ENCODE measurements around the gene PDLIM5. TPM values are rescaled to one million over a fixed set of nuclear protein-coding genes. Genes with fewer than 3 reads are reported as not detected.
A peak's percentile ranks its signal among the peaks of the same experiment; 100 is the strongest.

PDLIM5 gene
- total RNA-seq, 1 donor from 2014 or later = 66.1 TPM

DNA sequence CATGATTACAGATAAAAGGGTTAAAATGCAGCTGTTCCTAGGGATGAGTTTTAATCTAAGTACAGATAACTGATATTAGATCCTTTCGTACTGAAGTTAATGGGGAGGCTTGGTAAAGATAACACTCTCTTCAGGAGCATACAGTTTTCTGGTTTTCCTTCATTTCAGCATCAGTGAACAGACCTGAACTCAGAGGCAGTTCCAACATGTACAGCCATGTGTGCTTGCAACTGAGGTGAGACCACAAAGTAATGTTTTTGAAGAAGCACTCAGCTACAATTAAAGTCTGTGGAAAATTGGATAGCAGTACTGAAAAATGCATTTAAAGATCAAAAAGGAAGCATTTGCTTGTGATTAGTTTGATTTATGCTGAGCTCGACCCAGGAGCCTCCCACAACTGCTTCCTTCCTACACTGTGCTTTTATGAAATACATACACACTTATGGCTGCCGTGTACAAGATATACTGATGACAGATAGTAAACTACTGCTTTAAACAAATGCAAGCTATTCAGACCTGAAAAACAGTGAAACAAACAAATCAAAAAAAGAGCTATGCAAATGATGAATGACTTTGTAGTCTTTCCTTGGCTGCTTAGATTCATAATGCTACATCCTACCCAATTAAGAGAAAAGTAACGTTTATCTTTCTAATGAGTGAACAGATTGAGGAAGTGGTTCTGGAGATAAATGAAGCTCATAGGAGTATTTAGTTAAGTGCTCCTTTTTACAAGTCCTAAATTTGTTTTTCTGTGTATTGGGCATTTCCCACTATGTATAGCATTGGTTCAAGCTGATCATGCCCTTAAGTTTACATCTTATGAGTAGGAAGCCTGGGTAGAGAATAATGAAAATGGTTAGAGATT is 68.4 kb downstream of the PDLIM5 start:
- H3K4me3 Mint-ChIP-seq (ENCODE audit: low read depth) = no peak overlapping the region
- no peaks in the 10 kb centered on the region for H3K36me3 Mint-ChIP-seq (ENCODE audit: insufficient read depth)
- H3K27ac Mint-ChIP-seq = no peak overlapping the region
- DNase-seq (ENCODE audit: low spot score, unreplicated experiment) = no peak
- H3K9me3 Mint-ChIP-seq (ENCODE audit: low read depth) = no peaks in the 10 kb centered on the region
- H3K4me1 Mint-ChIP-seq (ENCODE audit: low read depth) = peaks cover 4% of the 10 kb centered on the region
- TF ChIP-seq CTCF (IDR thresholded peaks at IDR 0.05; ENCODE audit: unreplicated experiment) = no peak
- no peaks in the 10 kb centered on the region for H3K27me3 Mint-ChIP-seq

DNA sequence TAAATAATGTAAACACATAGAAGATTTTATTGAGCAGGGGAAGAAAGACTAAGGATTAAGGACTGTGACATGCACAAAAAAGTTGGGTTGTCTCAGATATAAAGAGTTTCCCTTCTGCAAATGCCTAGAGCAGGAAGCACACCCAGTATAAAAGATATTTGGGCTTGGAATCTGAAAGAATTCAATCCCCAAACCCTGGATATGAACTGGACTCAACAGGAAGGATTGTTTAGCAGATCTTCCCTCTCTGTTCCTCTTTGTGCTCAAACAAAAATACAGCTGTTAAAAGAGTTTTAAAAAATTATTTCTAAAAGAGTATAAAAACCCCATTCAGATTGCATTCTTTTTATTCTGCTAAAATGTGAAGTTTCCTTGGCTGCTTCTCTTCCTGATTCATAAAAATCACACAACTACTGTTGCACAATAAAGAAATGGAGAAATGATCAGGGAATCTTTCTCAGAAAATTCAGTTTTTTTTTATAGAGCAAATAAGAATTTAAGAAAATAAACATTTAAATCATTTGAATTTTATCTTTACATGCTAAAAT is 71.4 kb downstream of the PDLIM5 start:
- no peak for TF ChIP-seq CTCF (IDR thresholded peaks at IDR 0.05; ENCODE audit: unreplicated experiment)
- Mint-ChIP-seq H3K4me1 (ENCODE audit: low read depth) (peaks cover 15% of the 10 kb centered on the region), H3K27ac (no peak overlapping the region), H3K9me3 (ENCODE audit: low read depth) (no peaks in the 10 kb centered on the region), H3K36me3 (ENCODE audit: insufficient read depth) (peaks cover 3% of the 10 kb centered on the region), H3K4me3 (ENCODE audit: low read depth) (no peak overlapping the region), H3K27me3 (no peaks in the 10 kb centered on the region)
- no peak for DNase-seq (ENCODE audit: low spot score, unreplicated experiment)

GRCh38 chr4:94523617-94524016 is 71.9 kb downstream of the PDLIM5 start:
- Mint-ChIP-seq H3K27me3 (no peaks in the 10 kb centered on the region), H3K27ac (no peak overlapping the region), H3K36me3 (ENCODE audit: insufficient read depth) (peaks cover 3% of the 10 kb centered on the region), H3K4me1 (ENCODE audit: low read depth) (peaks cover 16% of the 10 kb centered on the region), H3K4me3 (ENCODE audit: low read depth) (no peak overlapping the region), H3K9me3 (ENCODE audit: low read depth) (no peaks in the 10 kb centered on the region)
- DNase-seq (ENCODE audit: low spot score, unreplicated experiment) = no peak
- TF ChIP-seq CTCF (IDR thresholded peaks at IDR 0.05; ENCODE audit: unreplicated experiment) = no peak

GRCh38 chr4:94525993-94526728 is 74.4 kb downstream of the PDLIM5 start:
- TF ChIP-seq CTCF (IDR thresholded peaks at IDR 0.05; ENCODE audit: unreplicated experiment) = no peak
- peaks cover 16% of the 10 kb centered on the region for H3K4me1 Mint-ChIP-seq (ENCODE audit: low read depth)
- H3K27me3 Mint-ChIP-seq = no peaks in the 10 kb centered on the region
- H3K4me3 Mint-ChIP-seq (ENCODE audit: low read depth) = no peak overlapping the region
- H3K36me3 Mint-ChIP-seq (ENCODE audit: insufficient read depth) = peaks cover 3% of the 10 kb centered on the region
- H3K9me3 Mint-ChIP-seq (ENCODE audit: low read depth) = no peaks in the 10 kb centered on the region
- H3K27ac Mint-ChIP-seq = no peak overlapping the region
- DNase-seq (ENCODE audit: low spot score, unreplicated experiment) = no peak

DNA sequence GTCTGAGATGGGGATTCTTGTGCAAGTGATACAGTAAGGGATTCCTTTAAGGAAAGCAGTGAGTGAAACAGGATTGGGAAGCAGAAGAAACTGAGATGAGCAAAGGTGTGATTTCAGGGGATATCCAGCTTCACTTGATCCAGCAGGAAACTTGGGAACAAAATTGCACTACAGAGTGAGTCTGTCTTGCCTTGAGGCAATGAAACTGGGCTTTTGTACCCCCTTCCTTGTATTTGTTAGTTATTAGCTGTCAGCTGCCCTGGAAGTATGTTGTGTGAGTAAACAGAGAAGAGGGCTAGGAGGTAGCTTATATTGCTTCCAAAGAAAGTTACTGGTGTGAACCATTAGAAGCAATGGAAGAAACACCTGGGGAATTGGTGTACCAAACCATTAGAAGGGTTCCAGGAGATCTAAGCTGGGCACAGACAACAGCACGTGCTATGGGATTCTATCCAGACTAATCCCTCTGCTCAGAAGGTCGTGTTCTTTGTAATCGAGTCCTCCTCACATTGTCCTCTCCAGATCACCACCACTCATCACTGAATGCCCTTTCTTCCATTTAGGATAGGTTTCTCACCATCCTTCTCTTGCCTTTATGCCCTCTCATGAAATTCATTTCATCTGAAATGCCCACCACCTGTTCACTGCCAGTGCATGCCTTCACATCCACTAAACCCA is 76.0 kb downstream of the PDLIM5 start:
- TF ChIP-seq CTCF (IDR thresholded peaks at IDR 0.05; ENCODE audit: unreplicated experiment) = no peak
- Mint-ChIP-seq H3K27me3 (no peaks in the 10 kb centered on the region), H3K36me3 (ENCODE audit: insufficient read depth) (peaks cover 3% of the 10 kb centered on the region), H3K27ac (peak overlapping the region; percentile 58), H3K4me3 (ENCODE audit: low read depth) (no peak overlapping the region), H3K4me1 (ENCODE audit: low read depth) (peaks cover 14% of the 10 kb centered on the region), H3K9me3 (ENCODE audit: low read depth) (no peaks in the 10 kb centered on the region)
- no peak for DNase-seq (ENCODE audit: low spot score, unreplicated experiment)

Data from progenitor cell of endocrine pancreas (in vitro differentiated cells).